Measurements from ENCODE around the gene PCSK9. TPM values are rescaled to one million over a fixed set of nuclear protein-coding genes. Genes with fewer than 3 reads are reported as not detected.

The PCSK9 gene
- total RNA-seq, 4 donors from 2014 or later, result not detected

DNA sequence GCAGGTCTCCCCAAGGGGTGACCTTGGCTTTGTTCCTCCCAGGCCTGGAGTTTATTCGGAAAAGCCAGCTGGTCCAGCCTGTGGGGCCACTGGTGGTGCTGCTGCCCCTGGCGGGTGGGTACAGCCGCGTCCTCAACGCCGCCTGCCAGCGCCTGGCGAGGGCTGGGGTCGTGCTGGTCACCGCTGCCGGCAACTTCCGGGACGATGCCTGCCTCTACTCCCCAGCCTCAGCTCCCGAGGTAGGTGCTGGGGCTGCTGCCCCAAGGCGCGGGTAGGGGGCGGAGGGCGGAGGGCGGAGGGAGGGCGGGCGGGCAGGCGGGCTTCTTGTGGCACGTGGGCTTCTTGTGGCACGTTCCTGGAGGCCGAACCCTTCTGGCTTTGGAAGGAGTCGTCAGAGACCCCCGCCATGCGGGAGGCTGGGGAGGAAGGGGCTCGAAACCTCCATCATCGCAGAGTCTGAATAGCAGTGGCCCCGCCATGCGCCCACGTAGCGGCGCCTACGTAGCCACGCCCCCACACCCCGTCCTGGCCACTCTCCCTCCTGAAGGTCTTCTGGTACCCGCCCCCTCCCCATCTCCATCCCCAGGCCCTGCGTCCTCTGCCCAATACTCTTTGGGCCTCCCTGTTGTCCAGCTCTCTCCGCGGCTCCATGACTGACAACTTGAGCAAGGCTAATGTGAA is 16.7 kb downstream of the PCSK9 start:
- TF ChIP-seq POLR2A (IDR thresholded peaks at IDR 0.05), result no peak
- TF ChIP-seq, protein P1, sequence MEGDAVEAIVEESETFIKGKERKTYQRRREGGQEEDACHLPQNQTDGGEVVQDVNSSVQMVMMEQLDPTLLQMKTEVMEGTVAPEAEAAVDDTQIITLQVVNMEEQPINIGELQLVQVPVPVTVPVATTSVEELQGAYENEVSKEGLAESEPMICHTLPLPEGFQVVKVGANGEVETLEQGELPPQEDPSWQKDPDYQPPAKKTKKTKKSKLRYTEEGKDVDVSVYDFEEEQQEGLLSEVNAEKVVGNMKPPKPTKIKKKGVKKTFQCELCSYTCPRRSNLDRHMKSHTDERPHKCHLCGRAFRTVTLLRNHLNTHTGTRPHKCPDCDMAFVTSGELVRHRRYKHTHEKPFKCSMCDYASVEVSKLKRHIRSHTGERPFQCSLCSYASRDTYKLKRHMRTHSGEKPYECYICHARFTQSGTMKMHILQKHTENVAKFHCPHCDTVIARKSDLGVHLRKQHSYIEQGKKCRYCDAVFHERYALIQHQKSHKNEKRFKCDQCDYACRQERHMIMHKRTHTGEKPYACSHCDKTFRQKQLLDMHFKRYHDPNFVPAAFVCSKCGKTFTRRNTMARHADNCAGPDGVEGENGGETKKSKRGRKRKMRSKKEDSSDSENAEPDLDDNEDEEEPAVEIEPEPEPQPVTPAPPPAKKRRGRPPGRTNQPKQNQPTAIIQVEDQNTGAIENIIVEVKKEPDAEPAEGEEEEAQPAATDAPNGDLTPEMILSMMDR (IDR thresholded peaks at IDR 0.05), result no peak
- H3K27me3 ChIP-seq, result no peaks in the 10 kb centered on the region
- WGBS, 2 donors, result 95 to 96% methylated on average over 15 to 17 of the region's 42 CpGs
- no peak for DNase-seq
- no peak overlapping the region for H3K27ac ChIP-seq
- intact Hi-C loops (cut with DNase I), result no loop called here
- H3K4me3 ChIP-seq (replicated peaks in 1 of 3), result no peak overlapping the region
- no peaks in the 10 kb centered on the region for H3K36me3 ChIP-seq
- H3K4me1 ChIP-seq, result no peaks in the 10 kb centered on the region
- no peaks in the 10 kb centered on the region for H3K9me3 ChIP-seq

DNA sequence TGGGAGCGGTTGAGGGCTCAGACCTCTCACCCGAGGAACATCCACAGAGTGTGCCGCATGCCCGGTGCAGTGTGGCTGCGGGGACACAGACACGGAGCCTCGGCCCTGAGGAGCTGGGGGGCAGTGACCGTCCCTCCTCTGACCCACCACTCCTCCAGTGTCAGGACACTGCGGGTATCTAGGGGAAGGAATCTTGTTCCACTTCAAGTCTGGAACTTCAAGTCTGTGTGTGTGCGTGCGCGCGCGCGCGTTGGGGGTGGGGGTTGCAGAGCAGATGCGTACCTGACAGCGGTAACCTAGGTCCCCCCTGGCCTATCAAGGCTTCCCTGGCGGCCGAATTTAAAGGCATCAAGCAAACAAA is 17.3 kb downstream of the PCSK9 start:
- WGBS, 2 donors, result 89 to 92% methylated on average over 11 to 20 of the region's 20 CpGs

DNA sequence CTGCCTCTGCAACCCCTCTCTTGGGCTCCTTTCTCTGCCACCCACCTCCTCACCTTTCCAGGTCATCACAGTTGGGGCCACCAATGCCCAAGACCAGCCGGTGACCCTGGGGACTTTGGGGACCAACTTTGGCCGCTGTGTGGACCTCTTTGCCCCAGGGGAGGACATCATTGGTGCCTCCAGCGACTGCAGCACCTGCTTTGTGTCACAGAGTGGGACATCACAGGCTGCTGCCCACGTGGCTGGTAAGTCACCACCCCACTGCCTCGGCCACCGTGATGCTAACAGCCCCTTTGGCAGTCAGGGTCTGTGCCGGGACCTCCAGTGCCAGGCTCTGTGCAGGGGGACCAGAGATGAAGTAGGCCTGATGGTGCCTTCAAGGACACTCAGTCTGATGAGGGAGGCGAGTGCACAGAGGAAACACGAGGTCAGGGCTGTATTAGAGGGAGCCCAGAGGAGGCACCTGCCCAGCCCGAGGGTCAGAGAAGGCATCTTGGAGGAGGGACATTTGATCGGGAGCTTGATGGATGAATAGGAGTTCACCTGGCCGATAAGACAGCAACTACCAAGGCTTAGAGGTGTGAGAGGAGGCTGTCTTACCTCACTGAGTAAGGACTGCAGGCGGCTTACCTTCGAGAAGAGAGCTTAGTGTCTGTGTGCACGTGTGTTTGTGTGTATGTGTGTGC is 18.1 kb downstream of the PCSK9 start:
- H3K36me3 ChIP-seq, result no peaks in the 10 kb centered on the region
- DNase-seq, result no peak
- TF ChIP-seq, protein P1 (IDR thresholded peaks at IDR 0.05), result no peak
- TF ChIP-seq POLR2A (IDR thresholded peaks at IDR 0.05), result no peak
- no peaks in the 10 kb centered on the region for H3K27me3 ChIP-seq
- intact Hi-C loops (cut with DNase I), result no loop called here
- H3K9me3 ChIP-seq, result no peaks in the 10 kb centered on the region
- H3K4me1 ChIP-seq, result no peaks in the 10 kb centered on the region
- no peak overlapping the region for H3K27ac ChIP-seq
- no peak overlapping the region for H3K4me3 ChIP-seq (replicated peaks in 1 of 3)
- 93 to 95% methylated on average over 13 to 14 of the region's 15 CpGs for WGBS, 2 donors

More for the DNA sequence above, 17.3 kb downstream of the PCSK9 start:
- TF ChIP-seq POLR2A (IDR thresholded peaks at IDR 0.05), result no peak
- TF ChIP-seq, protein P1 (IDR thresholded peaks at IDR 0.05), result no peak
- Histone ChIP-seq H3K9me3 (no peaks in the 10 kb centered on the region), H3K4me3 (replicated peaks in 1 of 3) (no peak overlapping the region), H3K27me3 (no peaks in the 10 kb centered on the region), H3K36me3 (no peaks in the 10 kb centered on the region), H3K4me1 (no peaks in the 10 kb centered on the region), H3K27ac (no peak overlapping the region)
- DNase-seq, result no peak
- intact Hi-C loops (cut with DNase I), result no loop called here

DNA sequence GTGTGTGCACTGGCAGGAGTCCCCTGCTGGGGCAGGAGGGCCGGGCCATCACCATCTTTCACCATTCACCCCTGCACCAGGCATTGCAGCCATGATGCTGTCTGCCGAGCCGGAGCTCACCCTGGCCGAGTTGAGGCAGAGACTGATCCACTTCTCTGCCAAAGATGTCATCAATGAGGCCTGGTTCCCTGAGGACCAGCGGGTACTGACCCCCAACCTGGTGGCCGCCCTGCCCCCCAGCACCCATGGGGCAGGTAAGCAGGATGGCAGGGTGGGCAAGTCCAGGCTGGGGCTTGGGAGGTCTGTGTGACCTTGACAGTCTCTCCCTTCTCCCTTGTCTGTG is 18.6 kb downstream of the PCSK9 start:
- WGBS, 2 donors, result 89 to 91% methylated on average over 6 of the region's 6 CpGs
- intact Hi-C loops (cut with DNase I), result no loop called here
- TF ChIP-seq POLR2A (IDR thresholded peaks at IDR 0.05), result no peak

DNA sequence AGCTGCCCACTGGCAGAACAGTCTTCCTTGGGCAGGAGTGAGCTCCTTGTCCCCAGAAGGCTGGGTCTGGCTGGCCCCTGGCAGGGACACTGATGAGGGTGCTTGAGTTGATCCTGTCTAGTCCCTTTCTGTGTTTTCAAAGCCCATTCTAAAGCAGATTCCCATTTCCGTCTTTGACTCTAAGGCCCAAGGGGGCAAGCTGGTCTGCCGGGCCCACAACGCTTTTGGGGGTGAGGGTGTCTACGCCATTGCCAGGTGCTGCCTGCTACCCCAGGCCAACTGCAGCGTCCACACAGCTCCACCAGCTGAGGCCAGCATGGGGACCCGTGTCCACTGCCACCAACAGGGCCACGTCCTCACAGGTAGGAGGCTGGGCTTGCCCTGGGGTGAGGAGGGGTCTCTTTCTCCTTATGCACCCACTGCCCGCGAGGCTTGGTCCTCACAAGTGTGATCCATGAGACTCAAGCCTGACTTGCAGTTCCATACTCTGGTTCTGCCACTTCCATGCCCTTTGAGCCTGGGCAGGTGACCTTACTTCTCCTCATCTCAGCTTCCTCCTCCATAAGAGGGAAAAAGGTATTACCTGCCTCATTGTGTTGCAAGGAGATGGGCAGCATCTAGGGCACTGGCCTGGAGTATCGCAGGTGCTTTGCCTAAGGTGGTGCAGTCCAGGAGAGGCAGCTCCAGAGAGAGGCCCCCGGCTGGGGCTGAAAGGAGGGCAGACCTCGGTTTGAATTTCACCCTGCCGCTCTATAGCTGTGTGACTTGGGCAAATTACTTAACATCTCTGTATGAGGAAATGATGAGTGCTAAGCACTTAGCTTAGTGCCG is 20.2 kb downstream of the PCSK9 start:
- Histone ChIP-seq H3K27ac (no peak overlapping the region), H3K27me3 (no peaks in the 10 kb centered on the region), H3K36me3 (no peaks in the 10 kb centered on the region), H3K4me1 (peaks cover 3 to 6% of the 10 kb centered on the region in 2 donors), H3K4me3 (replicated peaks in 1 of 3) (no peak overlapping the region), H3K9me3 (no peaks in the 10 kb centered on the region)
- intact Hi-C loops (cut with DNase I), result no loop called here
- no peak for TF ChIP-seq POLR2A (IDR thresholded peaks at IDR 0.05)
- TF ChIP-seq, protein P1 (IDR thresholded peaks at IDR 0.05), result no peak
- no peak for DNase-seq
- 88 to 90% methylated on average over 12 to 14 of the region's 14 CpGs for WGBS, 2 donors

More for the DNA sequence above, 18.6 kb downstream of the PCSK9 start:
- no peaks in the 10 kb centered on the region for H3K27me3 ChIP-seq
- no peak for DNase-seq
- H3K9me3 ChIP-seq, result no peaks in the 10 kb centered on the region
- H3K27ac ChIP-seq, result no peak overlapping the region
- no peaks in the 10 kb centered on the region for H3K36me3 ChIP-seq
- no peaks in the 10 kb centered on the region for H3K4me1 ChIP-seq
- H3K4me3 ChIP-seq (replicated peaks in 1 of 3), result no peak overlapping the region

Data from thyroid gland (tissue), 4 donors.